ENCODE results near the gene KIAA0513.

DNA sequence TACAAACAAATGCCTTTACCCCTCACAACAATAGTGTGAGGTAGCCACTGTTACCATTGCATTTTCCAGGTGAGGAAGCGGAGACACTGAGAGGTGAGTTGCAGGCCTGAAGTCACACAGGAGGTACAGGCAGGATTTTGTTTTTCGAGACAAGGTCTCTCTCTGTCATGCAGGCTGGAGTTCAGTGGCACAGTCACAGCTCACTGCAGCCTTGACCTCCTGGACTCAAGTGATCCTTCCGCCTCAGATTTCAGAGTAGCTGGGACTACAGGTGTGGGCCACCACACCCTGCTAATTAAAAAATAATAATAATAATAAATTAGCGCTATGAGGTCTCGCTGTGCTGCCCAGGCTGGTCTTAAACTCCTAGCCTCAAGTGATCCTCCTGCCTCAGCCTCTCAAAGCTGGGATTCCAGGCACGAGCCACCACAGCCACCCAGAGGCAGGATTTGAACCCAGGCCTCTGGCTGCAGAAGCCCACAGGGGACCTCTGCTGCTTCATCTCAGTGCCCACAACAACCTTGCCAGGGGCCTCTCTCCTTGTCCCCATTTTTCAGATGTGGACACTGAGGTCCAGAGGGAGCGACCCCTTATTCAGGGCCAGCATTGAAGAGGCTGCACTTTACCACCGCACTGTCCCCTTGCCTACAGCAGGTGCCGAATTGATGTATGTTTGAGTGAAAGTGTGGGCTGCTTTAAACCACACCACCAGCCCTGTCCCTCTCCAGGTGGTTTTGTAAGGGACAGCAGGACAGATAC, 100.7 kb downstream of the KIAA0513 start:
- TF ChIP-seq, protein P1, sequence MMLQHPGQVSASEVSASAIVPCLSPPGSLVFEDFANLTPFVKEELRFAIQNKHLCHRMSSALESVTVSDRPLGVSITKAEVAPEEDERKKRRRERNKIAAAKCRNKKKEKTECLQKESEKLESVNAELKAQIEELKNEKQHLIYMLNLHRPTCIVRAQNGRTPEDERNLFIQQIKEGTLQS (CRISPR knock-in tag; conservative IDR thresholded peaks at IDR 0.05), result no peak
- TF ChIP-seq, protein P2, sequence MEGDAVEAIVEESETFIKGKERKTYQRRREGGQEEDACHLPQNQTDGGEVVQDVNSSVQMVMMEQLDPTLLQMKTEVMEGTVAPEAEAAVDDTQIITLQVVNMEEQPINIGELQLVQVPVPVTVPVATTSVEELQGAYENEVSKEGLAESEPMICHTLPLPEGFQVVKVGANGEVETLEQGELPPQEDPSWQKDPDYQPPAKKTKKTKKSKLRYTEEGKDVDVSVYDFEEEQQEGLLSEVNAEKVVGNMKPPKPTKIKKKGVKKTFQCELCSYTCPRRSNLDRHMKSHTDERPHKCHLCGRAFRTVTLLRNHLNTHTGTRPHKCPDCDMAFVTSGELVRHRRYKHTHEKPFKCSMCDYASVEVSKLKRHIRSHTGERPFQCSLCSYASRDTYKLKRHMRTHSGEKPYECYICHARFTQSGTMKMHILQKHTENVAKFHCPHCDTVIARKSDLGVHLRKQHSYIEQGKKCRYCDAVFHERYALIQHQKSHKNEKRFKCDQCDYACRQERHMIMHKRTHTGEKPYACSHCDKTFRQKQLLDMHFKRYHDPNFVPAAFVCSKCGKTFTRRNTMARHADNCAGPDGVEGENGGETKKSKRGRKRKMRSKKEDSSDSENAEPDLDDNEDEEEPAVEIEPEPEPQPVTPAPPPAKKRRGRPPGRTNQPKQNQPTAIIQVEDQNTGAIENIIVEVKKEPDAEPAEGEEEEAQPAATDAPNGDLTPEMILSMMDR (IDR thresholded peaks at IDR 0.05), result no peak
- TF ChIP-seq NFATC4 (CRISPR knock-in tag; IDR thresholded peaks at IDR 0.05) (no peak), JAZF1 (CRISPR knock-in tag; IDR thresholded peaks at IDR 0.05) (no peak), NR3C1 (CRISPR knock-in tag; conservative IDR thresholded peaks at IDR 0.05; ENCODE audit: low read depth) (no peak), ZNF263 (CRISPR knock-in tag; IDR thresholded peaks at IDR 0.05; ENCODE audit: low read depth) (no peak)
- TF ChIP-seq, protein P3, sequence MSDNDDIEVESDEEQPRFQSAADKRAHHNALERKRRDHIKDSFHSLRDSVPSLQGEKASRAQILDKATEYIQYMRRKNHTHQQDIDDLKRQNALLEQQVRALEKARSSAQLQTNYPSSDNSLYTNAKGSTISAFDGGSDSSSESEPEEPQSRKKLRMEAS (CRISPR knock-in tag; IDR thresholded peaks at IDR 0.05), result no peak
- TF ChIP-seq, protein P4, sequence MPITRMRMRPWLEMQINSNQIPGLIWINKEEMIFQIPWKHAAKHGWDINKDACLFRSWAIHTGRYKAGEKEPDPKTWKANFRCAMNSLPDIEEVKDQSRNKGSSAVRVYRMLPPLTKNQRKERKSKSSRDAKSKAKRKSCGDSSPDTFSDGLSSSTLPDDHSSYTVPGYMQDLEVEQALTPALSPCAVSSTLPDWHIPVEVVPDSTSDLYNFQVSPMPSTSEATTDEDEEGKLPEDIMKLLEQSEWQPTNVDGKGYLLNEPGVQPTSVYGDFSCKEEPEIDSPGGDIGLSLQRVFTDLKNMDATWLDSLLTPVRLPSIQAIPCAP (CRISPR knock-in tag; IDR thresholded peaks at IDR 0.05), result no peak

All from WTC11 (cell line).